CD14-positive monocyte (primary cell): ENCODE results near the gene STON1. TPM values are rescaled to one million over a fixed set of nuclear protein-coding genes. Genes with fewer than 3 reads are reported as not detected.

ENCODE experiments used
- DNase-seq, 3 donors: peaks; one replicate each; pipeline ENCODE4 v3.0.0-alpha.2; 2011 to 2022
- H2AFZ ChIP-seq: 2 replicates; pipeline ENCODE4 v1.6.0; 2012; ENCODE audit warnings: mild to moderate bottlenecking, low read depth, low read length, inconsistent platforms; ENCODE audit not compliant: insufficient read depth, poor library complexity, severe bottlenecking
- H3K27ac ChIP-seq, 2 donors: 1 replicate in 1 of 2; 2 replicates in 1 of 2; pipeline ENCODE4 v1.5.1; 2012 to 2013; ENCODE audit warnings: low read length in 2 of 2, control low read depth in 1 of 2, inconsistent platforms in 1 of 2, low read depth in 1 of 2, mild to moderate bottlenecking in 1 of 2
- H3K27me3 ChIP-seq, 2 donors: one replicate each; pipeline versions ENCODE4 v1.6.0 to v1.6.1; 2011 to 2013; ENCODE audit warnings: low read length in 2 of 2; ENCODE audit not compliant: control insufficient read depth in 2 of 2, insufficient read depth in 2 of 2
- H3K36me3 ChIP-seq, 2 donors: replicated peaks in 1 of 2; 1 replicate in 1 of 2; 2 replicates in 1 of 2; pipeline versions ENCODE4 v1.5.1 to v1.6.1; 2012 to 2013; ENCODE audit warnings: low read length in 2 of 2, control low read depth in 1 of 2, inconsistent platforms in 1 of 2, mild to moderate bottlenecking in 1 of 2; ENCODE audit not compliant: insufficient read depth in 2 of 2, control insufficient read depth in 1 of 2
- H3K4me1 ChIP-seq, 2 donors: 1 replicate in 1 of 2; 2 replicates in 1 of 2; pipeline versions ENCODE4 v1.5.1 to v1.6.1; 2012 to 2013; ENCODE audit warnings: low read length in 2 of 2, control low read depth in 1 of 2, inconsistent platforms in 1 of 2, mild to moderate bottlenecking in 1 of 2, moderate library complexity in 1 of 2; ENCODE audit not compliant: insufficient read depth in 2 of 2, control insufficient read depth in 1 of 2
- H3K4me2 ChIP-seq: replicated peaks from 2 replicates; pipeline ENCODE3; 2012; ENCODE audit warnings: low read length, moderate library complexity, mild to moderate bottlenecking; ENCODE audit not compliant: poor library complexity, severe bottlenecking; ENCODE audit errors: extremely low read depth
- H3K4me3 ChIP-seq, 3 experiments: fragments of 200-600 bp in 1 of 3; sonication (generic) in 1 of 3; replicated peaks in 1 of 3; 1 replicate in 2 of 3; 2 replicates in 1 of 3; pipeline ENCODE4 v1.5.1; 2011 to 2013; ENCODE audit warnings: low read length in 3 of 3, mild to moderate bottlenecking in 3 of 3, control low read depth in 2 of 3, low read depth in 2 of 3, inconsistent platforms in 1 of 3, moderate library complexity in 1 of 3
- H3K79me2 ChIP-seq: 2 replicates; pipeline ENCODE4 v1.6.0; 2012; ENCODE audit warnings: mild to moderate bottlenecking, control low read depth, inconsistent platforms, low read length, moderate library complexity; ENCODE audit not compliant: insufficient read depth
- H3K9ac ChIP-seq: 2 replicates; pipeline ENCODE4 v1.6.0; 2017; ENCODE audit warnings: low read length, mild to moderate bottlenecking; ENCODE audit not compliant: insufficient read depth, poor library complexity, severe bottlenecking
- H3K9me3 ChIP-seq, 2 donors: replicated peaks in 1 of 2; 1 replicate in 1 of 2; 2 replicates in 1 of 2; pipeline versions ENCODE4 v1.5.1 to v1.6.1; 2012 to 2013; ENCODE audit warnings: low read length in 2 of 2, control low read depth in 1 of 2; ENCODE audit not compliant: control insufficient read depth in 1 of 2, insufficient read depth in 1 of 2
- H4K20me1 ChIP-seq: 2 replicates; pipeline ENCODE4 v1.6.0; 2012; ENCODE audit warnings: mild to moderate bottlenecking, low read length, control low read depth, moderate library complexity; ENCODE audit not compliant: insufficient read depth
- H3K27ac Mint-ChIP-seq, 7 donors: one replicate each; pipeline ENCODE4 v1.8.0; 2020; ENCODE audit warnings: mild to moderate bottlenecking in 7 of 7, mixed read lengths in 7 of 7, moderate library complexity in 6 of 7, inconsistent platforms in 2 of 7
- H3K27me3 Mint-ChIP-seq, 3 donors: one replicate each; pipeline ENCODE4 v1.8.0; 2021 to 2022; ENCODE audit warnings: low read depth in 3 of 3, mild to moderate bottlenecking in 3 of 3, mixed read lengths in 3 of 3, moderate library complexity in 3 of 3, inconsistent platforms in 1 of 3
- H3K36me3 Mint-ChIP-seq, 2 donors: one replicate each; pipeline ENCODE4 v1.8.0; 2020; ENCODE audit warnings: mixed read lengths in 2 of 2, inconsistent platforms in 1 of 2, mild to moderate bottlenecking in 1 of 2
- H3K4me1 Mint-ChIP-seq: one replicate; pipeline ENCODE4 v1.8.0; 2020; ENCODE audit warnings: mild to moderate bottlenecking, mixed read lengths
- H3K4me3 Mint-ChIP-seq, 2 donors: one replicate each; pipeline ENCODE4 v1.8.0; 2020; ENCODE audit warnings: mild to moderate bottlenecking in 2 of 2, mixed read lengths in 2 of 2, moderate library complexity in 1 of 2
- H3K9me3 Mint-ChIP-seq, 7 donors: one replicate each; pipeline ENCODE4 v1.8.0; 2020 to 2022; ENCODE audit warnings: mixed read lengths in 7 of 7, mild to moderate bottlenecking in 6 of 7, moderate library complexity in 6 of 7, inconsistent platforms in 2 of 7
- WGBS: methylation state at CpG from one replicate; pipeline ENCODE4 v1.1.5; 2013; ENCODE audit warnings: missing lambda C conversion rate; ENCODE audit not compliant: insufficient coverage; 5-methylcytosine and 5-hydroxymethylcytosine counted together
- intact Hi-C, 2 donors: fragments of 100-400 bp; cut with micrococcal nuclease; formaldehyde crosslinking; loops; one replicate each; pipeline versions ENCODE4 v1.15.0 to v1.15.1; 2023
- polyA plus RNA-seq, 3 donors: library from polyadenylated mRNA; depleted of rRNA in 1 of 3; unstranded in 2 of 3; stranded (reverse) in 1 of 3; fragments of 300-500 nt in 2 of 3; fragments of >200 nt in 1 of 3; fragmentation: Illumina TruSeq in 2 of 3; gene quantifications; 1 replicate in 2 of 3; 2 replicates in 1 of 3; pipeline ENCODE4 v1.2.3, GENCODE V29; 2012 to 2021
- TF ChIP-seq, protein P1 (sequence below): fragments of 200-600 bp; IDR thresholded peaks from one replicate; pipeline ENCODE4 v1.8.0; 2022; ENCODE audit warnings: antibody characterized with exemption, mild to moderate bottlenecking

Gene STON1
- polyA plus RNA-seq, 3 donors = 0.12 to 0.33 TPM; not detected in 1

DNA sequence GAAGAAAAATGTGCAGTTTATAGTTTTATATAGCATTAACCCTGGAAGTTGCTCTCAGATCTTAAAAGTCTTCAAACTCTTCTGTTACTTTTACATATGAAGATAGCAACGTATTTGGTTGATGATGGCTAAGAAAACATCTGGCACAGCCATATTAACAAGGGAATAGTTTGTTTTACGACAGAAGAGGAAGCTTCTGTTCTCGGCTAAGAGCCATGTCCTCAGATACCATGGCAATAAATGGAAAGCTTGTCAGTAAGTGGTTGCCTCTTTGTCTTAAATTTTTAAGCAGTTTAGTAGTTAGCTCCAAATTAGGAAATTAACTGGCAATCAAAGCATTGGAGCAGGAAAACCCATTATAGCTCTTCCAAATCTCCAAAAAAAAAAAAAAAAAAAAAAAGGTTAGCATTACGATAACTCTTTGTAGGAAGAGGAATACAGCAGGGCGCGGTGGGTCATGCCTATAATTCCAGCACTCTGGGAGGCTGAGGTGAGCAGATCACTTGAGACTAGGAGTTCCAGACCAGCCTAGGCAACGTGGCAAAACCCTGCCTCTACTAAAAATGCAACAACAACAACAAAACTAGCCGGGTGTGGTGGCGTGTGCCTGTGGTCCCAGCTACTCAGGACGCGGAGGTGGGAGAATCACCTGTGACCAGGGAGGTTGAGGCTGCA lies 4.5 kb upstream of the STON1 start:
- DNase-seq = no peak
- intact Hi-C loops = no loop called here

DNA sequence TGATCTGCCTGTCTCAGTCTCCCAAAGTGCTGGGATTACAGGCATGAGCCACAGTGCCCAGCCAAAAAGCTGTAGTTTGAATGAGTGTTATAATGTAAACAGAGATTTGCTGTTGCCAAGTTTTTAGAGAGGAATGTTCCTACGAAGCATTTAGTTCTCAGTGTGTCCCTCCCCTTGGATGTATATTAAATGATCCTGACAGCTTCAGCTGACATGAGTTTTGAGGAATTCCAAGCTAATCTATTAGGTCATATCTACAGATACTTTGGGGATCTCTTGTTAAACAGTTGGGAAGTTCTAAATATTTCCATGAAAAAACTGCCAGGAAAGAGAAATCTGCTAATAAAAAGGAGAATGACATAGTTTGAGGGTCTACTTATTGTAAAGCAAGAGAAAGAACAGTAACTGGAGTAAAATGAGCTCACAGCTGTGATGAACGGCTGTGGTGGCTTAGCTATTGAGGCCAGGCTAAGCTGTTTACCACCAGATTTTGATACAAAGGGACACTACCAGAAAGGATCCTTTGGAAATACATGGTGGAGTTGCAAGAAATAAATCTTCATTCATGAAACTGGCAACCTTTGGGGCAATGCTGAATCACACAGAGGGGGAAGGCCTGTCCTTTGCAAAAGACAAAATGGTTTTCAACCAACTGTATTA lies 2.6 kb upstream of the STON1 start:
- no peak overlapping the region for H3K27ac Mint-ChIP-seq
- WGBS = 100% methylated on average over 1 of the region's 2 CpGs

More for the DNA sequence above, 4.5 kb upstream of the STON1 start:
- Mint-ChIP-seq H3K4me1 (peaks cover 14% of the 10 kb centered on the region), H3K4me3 (no peak overlapping the region), H3K27me3 (peaks cover 6 to 8% (median 8%) of the 10 kb centered on the region in 3 donors), H3K36me3 (peaks cover 38 to 44% of the 10 kb centered on the region in 2 donors), H3K27ac (no peak overlapping the region), H3K9me3 (no peaks in the 10 kb centered on the region)
- Histone ChIP-seq H3K9me3 (no peaks in the 10 kb centered on the region), H3K36me3 (peaks cover 13 to 25% of the 10 kb centered on the region in 2 donors), H2AFZ (no peak overlapping the region), H3K4me2 (no peak overlapping the region), H3K27me3 (peaks cover 0 to 1% of the 10 kb centered on the region in 2 donors), H3K4me1 (peaks cover 8 to 9% of the 10 kb centered on the region in 2 donors), H3K79me2 (no peaks in the 10 kb centered on the region), H3K9ac (no peak overlapping the region), H3K4me3 (no peak overlapping the region), H3K27ac (no peak overlapping the region), H4K20me1 (peaks cover 4% of the 10 kb centered on the region)
- TF ChIP-seq, protein P1, sequence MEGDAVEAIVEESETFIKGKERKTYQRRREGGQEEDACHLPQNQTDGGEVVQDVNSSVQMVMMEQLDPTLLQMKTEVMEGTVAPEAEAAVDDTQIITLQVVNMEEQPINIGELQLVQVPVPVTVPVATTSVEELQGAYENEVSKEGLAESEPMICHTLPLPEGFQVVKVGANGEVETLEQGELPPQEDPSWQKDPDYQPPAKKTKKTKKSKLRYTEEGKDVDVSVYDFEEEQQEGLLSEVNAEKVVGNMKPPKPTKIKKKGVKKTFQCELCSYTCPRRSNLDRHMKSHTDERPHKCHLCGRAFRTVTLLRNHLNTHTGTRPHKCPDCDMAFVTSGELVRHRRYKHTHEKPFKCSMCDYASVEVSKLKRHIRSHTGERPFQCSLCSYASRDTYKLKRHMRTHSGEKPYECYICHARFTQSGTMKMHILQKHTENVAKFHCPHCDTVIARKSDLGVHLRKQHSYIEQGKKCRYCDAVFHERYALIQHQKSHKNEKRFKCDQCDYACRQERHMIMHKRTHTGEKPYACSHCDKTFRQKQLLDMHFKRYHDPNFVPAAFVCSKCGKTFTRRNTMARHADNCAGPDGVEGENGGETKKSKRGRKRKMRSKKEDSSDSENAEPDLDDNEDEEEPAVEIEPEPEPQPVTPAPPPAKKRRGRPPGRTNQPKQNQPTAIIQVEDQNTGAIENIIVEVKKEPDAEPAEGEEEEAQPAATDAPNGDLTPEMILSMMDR = no peak
- WGBS = 90% methylated on average over 2 of the region's 11 CpGs

More for the DNA sequence above, 2.6 kb upstream of the STON1 start:
- Histone ChIP-seq H3K9ac (no peak overlapping the region), H3K27ac (no peak overlapping the region), H3K4me3 (no peak overlapping the region), H3K9me3 (no peaks in the 10 kb centered on the region), H3K27me3 (peaks cover 0 to 4% of the 10 kb centered on the region in 2 donors), H3K4me1 (peaks cover 11 to 14% of the 10 kb centered on the region in 2 donors), H3K4me2 (no peak overlapping the region), H2AFZ (no peak overlapping the region), H3K79me2 (no peaks in the 10 kb centered on the region), H3K36me3 (peaks cover 0 to 6% of the 10 kb centered on the region in 2 donors), H4K20me1 (peaks cover 4% of the 10 kb centered on the region)
- Mint-ChIP-seq H3K27me3 (peaks cover 4 to 21% (median 13%) of the 10 kb centered on the region in 3 donors), H3K4me1 (peaks cover 25% of the 10 kb centered on the region), H3K9me3 (peaks cover 0 to 2% (median 0%) of the 10 kb centered on the region in 7 donors), H3K4me3 (no peak overlapping the region), H3K36me3 (peaks cover 22 to 26% of the 10 kb centered on the region in 2 donors)
- no peak for DNase-seq
- TF ChIP-seq, protein P1 = no peak
- intact Hi-C loops = no loop called here
